Colon (tissue), 2 donors: ENCODE results near the gene CDH13.

Experiments
- FAIRE-seq: peaks from 2 replicates; lab custom pipeline; 2012; peaks lifted over from hg19 to GRCh38; lab: Jason Lieb, UNC
- donor health status: control.
- donor health status: control.

The CDH13 gene

DNA sequence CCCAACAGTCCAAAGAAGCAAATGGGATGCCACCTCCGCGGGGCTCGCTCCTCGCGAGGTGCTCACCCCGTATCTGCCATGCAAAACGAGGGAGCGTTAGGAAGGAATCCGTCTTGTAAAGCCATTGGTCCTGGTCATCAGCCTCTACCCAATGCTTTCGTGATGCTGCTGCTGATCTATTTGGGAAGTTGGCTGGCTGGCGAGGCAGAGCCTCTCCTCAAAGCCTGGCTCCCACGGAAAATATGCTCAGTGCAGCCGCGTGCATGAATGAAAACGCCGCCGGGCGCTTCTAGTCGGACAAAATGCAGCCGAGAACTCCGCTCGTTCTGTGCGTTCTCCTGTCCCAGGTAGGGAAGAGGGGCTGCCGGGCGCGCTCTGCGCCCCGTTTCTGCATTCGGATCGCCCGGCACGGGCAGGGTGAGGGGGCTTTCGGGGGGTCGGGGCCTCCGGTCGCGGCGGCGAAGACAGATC is at the start of gene CDH13:
TSS of gene CDH13 (plus strand) at position 179 of the 471 bp plus-strand sequence.
- no peak for FAIRE-seq

GRCh38 chr16:82580298-82580890 is 46.4 kb upstream of the CDH13 start:
- no peak for FAIRE-seq

- no peak for FAIRE-seq
These were observed 43.8 kb upstream of the CDH13 start for GRCh38 chr16:82582975-82583374.

GRCh38 chr16:82583422-82583821 is 43.3 kb upstream of the CDH13 start:
- FAIRE-seq, result no peak

- FAIRE-seq, result no peak
These were observed 42.1 kb upstream of the CDH13 start for GRCh38 chr16:82584553-82585152.

DNA sequence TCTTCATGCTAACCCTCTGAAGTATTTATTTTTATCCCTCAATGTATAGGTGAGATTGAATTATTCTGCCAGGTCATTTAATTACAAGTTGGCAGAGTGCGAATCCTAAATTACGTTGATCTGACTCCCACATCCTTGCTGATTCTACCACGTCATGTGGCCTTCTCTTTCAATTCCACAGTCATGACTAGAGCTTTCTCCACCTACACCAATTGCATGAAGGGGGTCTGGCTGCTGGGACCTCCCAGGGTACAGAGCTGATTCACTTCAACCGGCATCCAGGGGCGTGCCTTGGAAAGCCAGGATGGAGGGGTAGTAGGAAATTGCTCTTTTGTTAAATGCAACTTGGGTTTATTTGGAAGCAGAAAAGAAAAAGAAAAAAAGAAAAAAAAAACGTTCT is 41.1 kb upstream of the CDH13 start:
- FAIRE-seq, result no peak

GRCh38 chr16:82586130-82586529 is 40.6 kb upstream of the CDH13 start:
- FAIRE-seq, result peak; percentile 98

DNA sequence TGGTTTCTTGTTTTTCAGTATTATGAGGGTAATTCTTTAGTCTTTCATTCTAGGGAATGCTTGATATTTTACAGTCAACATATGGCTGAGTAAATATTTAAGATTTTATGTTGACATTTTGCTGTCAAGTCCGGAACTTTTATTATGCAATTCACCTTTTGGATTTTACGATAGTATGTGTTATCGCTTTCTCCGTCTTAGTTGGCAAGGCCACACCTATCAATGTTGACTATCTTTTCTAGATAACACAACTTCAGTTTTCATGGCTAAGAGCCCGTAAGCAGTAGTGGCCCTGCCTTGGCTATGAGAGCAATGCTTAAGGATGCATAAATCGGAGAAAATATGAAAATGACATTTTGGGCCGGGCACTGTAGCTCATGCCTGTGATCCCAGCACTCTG is 39.5 kb upstream of the CDH13 start:
- FAIRE-seq, result no peak

DNA sequence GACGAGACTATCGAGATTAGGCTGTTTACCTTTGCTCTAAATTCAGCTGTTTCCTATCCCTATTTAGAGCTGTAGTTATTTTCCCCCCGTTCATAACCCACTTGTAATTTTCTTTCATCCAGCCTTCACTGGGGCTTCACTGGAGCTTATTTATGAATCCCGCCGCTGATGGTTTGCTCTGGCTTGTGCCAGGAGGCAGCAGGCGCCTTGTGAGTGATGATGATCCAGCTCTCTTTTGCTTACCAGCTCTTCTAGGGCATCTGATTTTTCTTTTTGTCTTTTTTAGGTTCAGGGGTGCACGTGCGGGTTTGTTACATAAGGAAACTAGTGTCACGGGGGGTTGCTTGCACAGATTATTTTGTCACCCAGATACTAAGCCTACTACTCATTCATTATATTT is 37.4 kb upstream of the CDH13 start:
- FAIRE-seq, result no peak

GRCh38 chr16:82594114-82594513 is 32.7 kb upstream of the CDH13 start:
- FAIRE-seq, result no peak

DNA sequence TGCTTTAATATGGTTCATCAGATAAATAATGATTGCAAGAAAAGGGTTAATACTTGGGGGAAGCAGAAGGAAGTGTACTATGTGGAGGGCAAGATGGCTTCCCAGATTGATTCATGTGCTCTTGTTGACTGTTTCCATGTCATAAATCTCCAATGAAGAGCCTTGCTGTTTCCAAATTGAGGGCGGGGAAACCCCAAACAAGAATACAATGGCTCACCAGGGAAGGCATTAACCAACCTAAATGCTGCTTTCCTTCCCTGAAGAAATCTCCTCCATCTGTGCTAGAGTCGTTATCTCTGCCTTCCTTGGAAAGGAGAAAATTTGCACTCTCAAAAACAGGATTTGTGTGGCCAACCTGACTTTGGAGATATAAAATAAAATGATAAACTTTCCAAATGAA is 28.0 kb upstream of the CDH13 start:
- no peak for FAIRE-seq

GRCh38 chr16:82601989-82602640 is 24.7 kb upstream of the CDH13 start:
- FAIRE-seq, result no peak

DNA sequence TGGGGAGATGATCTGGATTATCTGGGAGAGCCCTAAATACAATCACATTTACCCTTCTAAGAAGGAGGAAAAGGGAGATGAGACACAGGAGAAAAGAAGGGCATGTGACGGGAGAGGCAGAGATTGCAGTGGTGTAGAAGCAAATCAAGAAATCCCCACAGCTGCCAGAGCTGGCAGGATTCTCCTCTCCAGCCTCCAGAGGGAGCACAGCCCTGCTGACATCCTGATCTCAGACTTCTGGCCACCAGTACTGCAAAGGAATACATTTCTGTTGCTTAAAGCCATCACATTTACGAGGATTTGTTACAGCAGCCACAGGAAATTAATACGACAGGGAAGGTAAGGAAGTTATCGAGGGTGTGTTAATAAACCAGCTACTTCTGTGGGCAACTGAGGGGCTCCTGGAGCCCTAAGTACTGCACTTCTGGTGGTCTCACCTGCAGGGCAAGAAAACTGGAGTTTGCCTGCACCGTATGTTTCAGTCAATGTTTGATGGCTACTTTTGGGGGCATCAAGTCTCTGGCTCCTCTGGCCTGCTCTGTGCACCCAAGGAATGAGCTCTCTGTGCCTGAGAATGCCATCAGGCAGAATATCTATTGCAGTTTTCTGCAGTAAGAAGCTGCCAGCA is 22.9 kb upstream of the CDH13 start:
- FAIRE-seq, result no peak

DNA sequence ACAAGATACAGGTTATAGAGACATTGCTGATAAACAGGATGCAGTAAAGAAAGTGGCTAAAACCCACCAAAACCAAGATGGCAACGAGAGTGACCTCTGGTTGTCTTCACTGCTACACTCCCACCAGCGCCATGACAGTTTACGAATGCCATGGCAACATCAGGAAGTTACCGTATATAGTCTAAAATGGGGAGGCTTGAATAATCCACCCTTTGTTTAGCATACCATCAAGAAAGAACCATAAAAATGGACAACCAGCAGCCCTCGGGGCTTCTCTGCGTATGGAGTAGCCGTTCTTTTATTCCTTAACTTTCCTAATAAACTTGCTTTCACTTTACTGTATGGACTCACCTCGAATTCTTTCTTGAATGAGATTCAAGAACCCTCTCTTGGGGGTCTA is 21.7 kb upstream of the CDH13 start:
- FAIRE-seq, result no peak

GRCh38 chr16:82605863-82606620 is 20.7 kb upstream of the CDH13 start:
- no peak for FAIRE-seq

GRCh38 chr16:82609140-82609539 is 17.6 kb upstream of the CDH13 start:
- no peak for FAIRE-seq

DNA sequence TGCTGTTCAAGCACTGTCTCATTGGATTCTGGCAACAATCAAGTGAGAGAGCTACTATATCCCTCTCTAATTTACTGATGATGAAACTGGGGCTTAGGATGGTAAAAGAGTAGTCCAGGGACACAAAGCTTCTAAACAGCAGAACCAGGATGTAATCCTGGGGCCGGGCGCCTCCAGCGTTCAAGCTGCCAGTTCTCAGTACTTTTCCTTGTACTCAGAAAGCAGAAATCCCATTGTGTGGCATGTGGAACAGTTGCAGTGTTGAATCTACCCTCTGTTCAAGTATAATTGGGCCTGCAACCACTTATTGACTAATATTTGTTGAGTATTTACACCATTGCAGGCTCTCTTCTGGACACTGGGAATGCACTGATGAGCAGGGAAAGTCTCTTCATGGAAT is 14.5 kb upstream of the CDH13 start:
- no peak for FAIRE-seq

DNA sequence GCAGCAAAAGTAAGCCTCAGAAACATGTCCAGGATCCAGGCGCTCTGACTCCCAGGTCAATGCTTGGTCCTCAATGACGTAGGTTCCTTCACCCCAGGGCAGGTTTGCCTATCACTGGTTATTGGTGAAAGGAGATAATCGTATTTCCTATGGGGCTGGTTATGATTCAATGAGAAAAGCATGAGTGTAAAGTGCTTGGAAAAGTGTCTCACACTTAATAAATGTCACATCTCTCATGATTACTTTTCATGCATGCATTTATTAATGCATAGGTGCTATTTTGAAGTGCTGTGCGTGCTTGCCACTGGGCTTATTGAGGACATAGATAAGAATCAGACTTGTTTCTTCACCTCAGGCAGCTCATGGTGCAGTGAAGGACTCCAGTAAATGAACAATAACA is 10.4 kb upstream of the CDH13 start:
- no peak for FAIRE-seq

- FAIRE-seq, result no peak
These were observed 5.0 kb upstream of the CDH13 start for GRCh38 chr16:82621781-82622180.

- no peak for FAIRE-seq
These were observed 3.5 kb upstream of the CDH13 start for GRCh38 chr16:82623241-82623640.

GRCh38 chr16:82625066-82625968 is 1.5 kb upstream of the CDH13 start:
- FAIRE-seq, result no peak

DNA sequence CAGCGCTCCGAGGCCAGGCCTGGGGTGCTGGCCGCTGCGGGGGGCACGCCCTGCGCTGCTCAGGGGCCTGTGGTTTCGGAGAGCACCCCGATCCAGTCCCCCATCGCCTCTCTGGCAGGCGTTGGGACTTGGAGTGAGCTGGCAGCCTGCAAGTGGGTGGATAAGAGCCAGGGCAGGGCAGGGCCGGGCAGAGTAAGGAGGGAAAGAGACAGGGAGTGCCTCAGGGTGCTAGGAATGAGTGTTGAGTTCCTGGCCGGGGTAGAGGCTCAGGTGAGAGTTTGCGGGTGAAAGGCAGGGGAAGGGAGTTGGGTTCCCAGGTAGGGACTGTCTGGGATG is 1.3 kb downstream of the CDH13 start:
- no peak for FAIRE-seq
